Activated CD8-positive, alpha-beta T cell treated with anti-CD3 and anti-CD28 coated beads for 36 hours (primary cell): Measurements from ENCODE around the gene DYNLT3. TPM values are rescaled to one million over a fixed set of nuclear protein-coding genes. Genes with fewer than 3 reads are reported as not detected.
A peak's percentile ranks its signal among the peaks of the same experiment; 100 is the strongest.

Source experiments
- ATAC-seq: fragments of 200-7000 bp; cut with Tn5 transposase; one replicate; pipeline ENCODE4 v1.10.0; 2021; ENCODE audit warnings: mild to moderate bottlenecking, moderate library complexity
- CTCF ChIA-PET: fragments of 350-600 bp; sonication (Branson Sonifier 250); formaldehyde crosslinking; loops from one replicate; lab custom pipeline; 2021; ENCODE audit warnings: antibody characterized with exemption; lab: Charles Lee
- POLR2A ChIA-PET: fragments of 350-600 bp; sonication (Branson Sonifier 250); formaldehyde crosslinking; loops from one replicate; lab custom pipeline; 2021; ENCODE audit warnings: antibody characterized with exemption; lab: Charles Lee
- DNase-seq: peaks from one replicate; pipeline ENCODE4 v3.0.0-alpha.2; 2020
- H3K27ac Mint-ChIP-seq: one replicate; pipeline ENCODE4 v1.8.0; 2021; ENCODE audit warnings: mild to moderate bottlenecking, mixed read lengths
- H3K27me3 Mint-ChIP-seq: one replicate; pipeline ENCODE4 v1.8.0; 2021; ENCODE audit warnings: mixed read lengths
- H3K36me3 Mint-ChIP-seq: one replicate; pipeline ENCODE4 v1.8.0; 2021; ENCODE audit warnings: low read depth, mixed read lengths
- H3K4me1 Mint-ChIP-seq: one replicate; pipeline ENCODE4 v1.8.0; 2021; ENCODE audit warnings: low read depth, mixed read lengths
- H3K4me3 Mint-ChIP-seq: one replicate; pipeline ENCODE4 v1.8.0; 2021; ENCODE audit warnings: mild to moderate bottlenecking, moderate library complexity, mixed read lengths
- H3K9me3 Mint-ChIP-seq: one replicate; pipeline ENCODE4 v1.8.0; 2021; ENCODE audit warnings: mixed read lengths
- intact Hi-C: fragments of 100-400 bp; cut with micrococcal nuclease; formaldehyde crosslinking; loops from one replicate; pipeline ENCODE4 v1.10.0; 2022
- total RNA-seq, 2 experiments: library from RNA; stranded (reverse); gene quantifications; one replicate each; pipeline ENCODE4 v1.2.3, GENCODE V29; 2021
- TF ChIP-seq, protein P1 (sequence below): fragments of 200-600 bp; IDR thresholded peaks from one replicate; pipeline ENCODE4 v1.8.0; 2022; ENCODE audit warnings: antibody characterized with exemption, mild to moderate bottlenecking

The DYNLT3 gene
- total RNA-seq, 2 experiments from 2014 or later = 24.8 to 26.6 TPM

DNA sequence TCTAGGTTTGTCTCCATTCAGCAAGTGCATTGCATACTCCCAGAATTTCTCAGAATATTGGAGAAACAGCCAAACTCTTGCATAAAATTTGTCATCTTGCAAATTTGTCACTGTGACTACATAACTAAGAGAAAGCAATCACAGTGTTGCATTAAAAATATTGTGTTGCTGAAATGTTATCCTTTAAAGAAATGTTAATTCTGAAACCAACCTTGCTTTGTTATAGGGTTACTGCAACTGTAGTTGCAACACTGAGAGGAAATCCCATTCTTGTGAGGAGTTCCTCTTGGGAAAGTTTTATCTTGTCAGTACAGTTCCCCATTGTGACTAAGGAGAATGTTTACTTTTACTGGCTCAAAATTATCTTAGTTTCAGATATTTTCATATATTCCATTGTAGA, 46.7 kb downstream of the DYNLT3 start:
- Mint-ChIP-seq H3K9me3 (no peaks in the 10 kb centered on the region), H3K36me3 (no peaks in the 10 kb centered on the region), H3K27ac (no peak overlapping the region), H3K4me1 (peaks cover 14% of the 10 kb centered on the region), H3K4me3 (no peak overlapping the region), H3K27me3 (no peaks in the 10 kb centered on the region)
- TF ChIP-seq, protein P1, sequence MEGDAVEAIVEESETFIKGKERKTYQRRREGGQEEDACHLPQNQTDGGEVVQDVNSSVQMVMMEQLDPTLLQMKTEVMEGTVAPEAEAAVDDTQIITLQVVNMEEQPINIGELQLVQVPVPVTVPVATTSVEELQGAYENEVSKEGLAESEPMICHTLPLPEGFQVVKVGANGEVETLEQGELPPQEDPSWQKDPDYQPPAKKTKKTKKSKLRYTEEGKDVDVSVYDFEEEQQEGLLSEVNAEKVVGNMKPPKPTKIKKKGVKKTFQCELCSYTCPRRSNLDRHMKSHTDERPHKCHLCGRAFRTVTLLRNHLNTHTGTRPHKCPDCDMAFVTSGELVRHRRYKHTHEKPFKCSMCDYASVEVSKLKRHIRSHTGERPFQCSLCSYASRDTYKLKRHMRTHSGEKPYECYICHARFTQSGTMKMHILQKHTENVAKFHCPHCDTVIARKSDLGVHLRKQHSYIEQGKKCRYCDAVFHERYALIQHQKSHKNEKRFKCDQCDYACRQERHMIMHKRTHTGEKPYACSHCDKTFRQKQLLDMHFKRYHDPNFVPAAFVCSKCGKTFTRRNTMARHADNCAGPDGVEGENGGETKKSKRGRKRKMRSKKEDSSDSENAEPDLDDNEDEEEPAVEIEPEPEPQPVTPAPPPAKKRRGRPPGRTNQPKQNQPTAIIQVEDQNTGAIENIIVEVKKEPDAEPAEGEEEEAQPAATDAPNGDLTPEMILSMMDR = no peak
- DNase-seq (no peak), ATAC-seq (no peak)
- intact Hi-C loops = no loop called here
- ChIA-PET POLR2A (no interaction called here), CTCF (interaction anchor here (0.7 kb wide), 1 partner anchor 891 kb away, joined by 3 read pairs; no protein-coding TSS in a partner anchor)

- Mint-ChIP-seq H3K4me1 (peaks cover 14% of the 10 kb centered on the region), H3K27ac (no peak overlapping the region), H3K36me3 (no peaks in the 10 kb centered on the region), H3K4me3 (no peak overlapping the region), H3K9me3 (no peaks in the 10 kb centered on the region), H3K27me3 (no peaks in the 10 kb centered on the region)
- no peak for ATAC-seq
- TF ChIP-seq, protein P1 = no peak
- ChIA-PET POLR2A (no interaction called here), CTCF (interaction anchor here (0.9 kb wide), 1 partner anchor 54 kb away, joined by 3 read pairs; no protein-coding TSS in a partner anchor)
- intact Hi-C loops = no loop called here
- DNase-seq = no peak
Observed at GRCh38 chrX:37799936-37800335, 47.4 kb downstream of the DYNLT3 start.

DNA sequence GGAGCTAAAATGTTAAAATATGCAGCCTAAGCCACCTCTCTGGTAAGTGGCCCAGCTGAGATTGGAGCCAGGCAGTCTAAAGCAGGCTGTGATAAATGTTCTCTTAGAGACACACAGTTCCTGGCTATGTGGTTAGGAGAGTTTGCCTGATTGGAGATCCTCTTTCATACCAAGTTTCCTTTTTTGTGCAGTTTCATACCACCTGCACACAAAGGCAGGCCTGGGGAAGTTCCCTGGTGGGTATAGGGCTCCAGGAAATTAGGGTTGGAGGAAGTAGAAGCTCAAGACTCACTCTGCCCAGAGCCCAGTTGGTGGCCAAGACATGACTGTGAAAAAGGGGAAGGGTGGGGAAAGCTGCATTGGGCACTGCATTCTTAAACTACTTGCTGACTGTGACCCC, 50.6 kb downstream of the DYNLT3 start:
- ChIA-PET CTCF (no interaction called here), POLR2A (no interaction called here)
- Mint-ChIP-seq H3K4me1 (peaks cover 14% of the 10 kb centered on the region), H3K4me3 (no peak overlapping the region), H3K27ac (no peak overlapping the region), H3K36me3 (no peaks in the 10 kb centered on the region), H3K9me3 (no peaks in the 10 kb centered on the region), H3K27me3 (no peaks in the 10 kb centered on the region)
- intact Hi-C loops = no loop called here
- TF ChIP-seq, protein P1 = no peak
- ATAC-seq = peak; percentile 56
- DNase-seq = no peak

GRCh38 chrX:37796310-37796709, 51.1 kb downstream of the DYNLT3 start:
- Mint-ChIP-seq H3K9me3 (no peaks in the 10 kb centered on the region), H3K27me3 (no peaks in the 10 kb centered on the region), H3K4me3 (no peak overlapping the region), H3K27ac (no peak overlapping the region), H3K4me1 (peaks cover 14% of the 10 kb centered on the region), H3K36me3 (no peaks in the 10 kb centered on the region)
- TF ChIP-seq, protein P1 = no peak
- intact Hi-C loops = no loop called here
- ChIA-PET POLR2A (no interaction called here), CTCF (no interaction called here)
- DNase-seq (no peak), ATAC-seq (no peak)

Other genes with a start within 250 kb of the DYNLT3 start
- under 1 TPM in 1 of 2 experiments, not detected in 1; 0.07 TPM for gene XK, start 161.8 kb downstream of the DYNLT3 start, total RNA-seq
- under 1 TPM; 0.07 to 0.25 TPM for gene CYBB, start 67.5 kb downstream of the DYNLT3 start, total RNA-seq
- not detected for gene SYTL5, start 159.0 kb upstream of the DYNLT3 start, total RNA-seq